NCI-H2171 treated with DMSO at 0.1 percent for 48 hours (cell line): ENCODE data around the gene POU2F2.
A peak's percentile ranks its signal among the peaks of the same experiment; 100 is the strongest.

ENCODE experiments used
- DNase-seq: peaks from one replicate; lab custom pipeline; 2025; lab: John Stamatoyannopoulos, UW

Gene POU2F2

DNA sequence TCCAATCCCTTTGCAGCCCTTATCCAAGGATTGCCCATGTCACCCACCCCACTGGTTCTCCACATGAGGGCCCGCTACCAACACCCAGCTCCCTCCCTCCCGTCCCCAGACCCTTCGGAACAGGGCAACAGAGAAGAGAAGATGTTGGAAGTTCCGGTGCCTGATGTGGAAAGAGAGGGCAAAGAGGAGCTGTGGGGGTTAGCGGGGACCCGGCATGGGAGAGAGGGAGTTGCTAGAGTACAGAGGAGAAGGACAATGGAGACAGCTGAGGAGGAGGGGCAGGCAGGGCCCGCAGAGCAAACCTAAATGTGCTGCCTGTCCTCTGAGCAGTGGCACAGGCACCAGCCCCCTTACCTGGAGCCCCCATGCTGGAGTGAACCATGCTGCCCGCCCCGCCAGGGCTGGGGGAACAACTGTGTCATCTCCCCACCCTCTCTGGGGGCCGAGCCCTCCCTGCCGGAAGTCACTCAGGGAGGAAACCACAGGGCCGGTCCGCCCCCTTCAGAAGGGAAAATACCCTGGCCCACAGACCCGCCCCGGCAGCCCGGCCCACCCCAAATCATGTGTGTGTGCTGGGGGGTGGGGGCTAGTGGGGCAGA lies at the start of gene POU2F2:
Gene POU2F2, minus strand, starts transcription at position 417 of the 599 bp plus-strand sequence. Its CDS starts 35 bp downstream, at position 382.
- no peak for DNase-seq

- no peak for DNase-seq
Measured at GRCh38 chr19:42178791-42179674, 46.8 kb upstream of the POU2F2 start.

- DNase-seq = no peak
Measured at GRCh38 chr19:42177686-42178019, 45.4 kb upstream of the POU2F2 start.

DNA sequence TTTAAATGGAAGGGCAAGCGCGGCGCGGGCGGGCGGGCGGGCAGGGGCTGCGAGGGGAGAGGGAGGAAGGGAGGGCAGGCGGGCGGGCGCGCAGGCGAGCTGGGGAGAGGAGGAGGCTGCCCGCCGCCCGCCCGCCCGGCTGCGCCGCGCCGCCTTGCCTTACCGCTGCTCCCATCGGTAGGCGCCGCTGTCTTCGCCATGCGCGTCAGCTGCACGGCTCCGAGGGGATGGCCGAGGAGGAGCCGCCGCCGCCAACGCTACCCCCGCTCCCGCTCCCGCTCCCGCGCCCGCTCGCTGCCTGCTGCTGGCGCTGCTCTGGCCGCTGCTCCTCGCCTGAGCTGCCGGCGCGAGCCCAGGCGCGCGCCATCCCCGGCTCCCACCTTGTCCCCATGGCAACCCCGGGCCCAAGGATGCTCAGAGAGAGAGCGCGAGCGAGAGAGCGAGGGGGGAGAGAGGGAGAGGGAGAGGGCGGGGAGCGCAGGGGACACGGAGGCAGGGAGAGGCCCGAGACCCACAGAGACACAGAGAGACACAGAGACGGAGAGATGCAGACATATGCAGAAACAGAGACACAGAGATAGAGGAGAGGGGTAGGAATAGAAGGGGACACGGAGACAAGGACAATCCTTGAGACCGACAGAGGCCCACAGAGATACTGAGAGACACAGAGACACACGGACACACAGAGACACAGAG lies 44.9 kb upstream of the POU2F2 start:
- peak; percentile 91 for DNase-seq

DNA sequence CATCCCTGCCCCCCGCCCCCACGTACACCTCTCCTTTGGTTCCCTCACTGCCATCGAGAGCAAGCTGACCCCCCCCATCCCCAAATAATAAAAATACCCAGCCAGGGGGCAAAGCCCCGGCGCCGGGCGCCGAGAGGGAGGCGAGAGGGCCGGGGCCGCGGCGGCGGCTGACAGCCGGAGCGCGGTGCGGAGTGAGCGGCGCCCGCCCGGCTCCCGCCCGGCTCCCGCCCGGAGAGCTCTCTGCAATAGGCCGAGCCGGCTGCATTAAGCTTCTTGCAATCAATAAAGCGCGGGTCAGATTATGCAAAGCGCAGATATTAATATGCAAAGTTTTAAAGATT lies 44.4 kb upstream of the POU2F2 start:
- DNase-seq = no peak

DNA sequence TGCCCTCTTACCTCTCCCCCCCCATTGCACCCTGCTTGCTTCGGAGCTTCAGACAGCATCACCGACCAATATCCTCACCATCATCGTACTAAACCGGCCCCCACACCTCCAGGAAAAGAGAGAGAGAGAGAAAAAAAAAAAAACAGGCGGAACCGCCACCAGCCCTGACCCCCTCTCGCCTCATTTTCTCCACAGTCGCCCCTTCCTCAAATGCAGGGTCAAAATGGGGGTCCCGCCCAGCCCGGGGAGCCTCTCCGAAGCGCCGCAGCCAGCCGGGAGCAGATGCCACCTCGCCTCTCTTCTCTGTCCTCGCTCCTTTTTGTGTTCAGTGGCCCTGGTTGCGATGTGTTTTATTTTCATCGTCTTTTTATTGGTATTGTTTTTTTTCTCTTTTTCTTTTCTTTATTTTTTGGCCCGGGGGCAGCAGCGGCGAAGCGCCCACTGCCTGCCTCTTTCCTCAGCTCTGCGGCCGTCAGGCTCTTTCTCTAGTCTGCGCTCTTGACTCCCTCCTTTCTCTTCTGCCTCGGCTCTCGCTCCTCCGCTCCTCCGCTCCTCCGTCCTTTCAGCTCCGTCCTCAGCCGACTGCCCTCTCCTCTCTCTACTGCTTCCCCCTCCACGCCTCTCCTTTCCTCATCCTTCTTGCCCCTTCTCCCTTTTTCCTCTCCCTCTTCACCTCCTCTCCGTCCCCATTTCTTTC lies 43.9 kb upstream of the POU2F2 start:
- peak; percentile 57 for DNase-seq

GRCh38 chr19:42174958-42175734 lies 42.9 kb upstream of the POU2F2 start:
- no peak for DNase-seq

- DNase-seq = no peak
Measured at GRCh38 chr19:42174188-42174587, 41.9 kb upstream of the POU2F2 start.

GRCh38 chr19:42173695-42174094 lies 41.4 kb upstream of the POU2F2 start:
- DNase-seq = no peak

DNA sequence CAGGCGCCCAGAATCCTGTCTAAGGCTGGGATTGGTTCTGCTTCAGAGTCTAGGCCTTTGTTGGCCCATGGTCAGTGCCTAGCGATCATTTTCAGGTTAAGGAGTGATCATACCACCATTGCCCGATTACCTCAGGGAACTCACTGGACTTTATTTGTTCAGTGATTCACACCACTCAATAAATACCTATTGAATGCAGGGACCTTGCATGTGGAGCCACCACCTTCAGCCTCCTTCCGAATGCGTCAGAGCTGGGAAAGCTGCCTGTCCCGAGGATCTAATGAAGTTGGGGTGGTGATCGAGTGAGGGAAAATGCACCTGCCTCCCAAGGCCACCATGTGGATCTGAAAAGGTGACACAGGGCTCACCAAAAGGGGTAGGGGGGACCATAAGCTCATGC lies 40.0 kb upstream of the POU2F2 start:
- no peak for DNase-seq

GRCh38 chr19:42170715-42171114 lies 38.5 kb upstream of the POU2F2 start:
- DNase-seq = no peak

- DNase-seq = no peak
Measured at GRCh38 chr19:42169486-42170413, 37.5 kb upstream of the POU2F2 start.

GRCh38 chr19:42168206-42168605 lies 36.0 kb upstream of the POU2F2 start:
- no peak for DNase-seq

DNA sequence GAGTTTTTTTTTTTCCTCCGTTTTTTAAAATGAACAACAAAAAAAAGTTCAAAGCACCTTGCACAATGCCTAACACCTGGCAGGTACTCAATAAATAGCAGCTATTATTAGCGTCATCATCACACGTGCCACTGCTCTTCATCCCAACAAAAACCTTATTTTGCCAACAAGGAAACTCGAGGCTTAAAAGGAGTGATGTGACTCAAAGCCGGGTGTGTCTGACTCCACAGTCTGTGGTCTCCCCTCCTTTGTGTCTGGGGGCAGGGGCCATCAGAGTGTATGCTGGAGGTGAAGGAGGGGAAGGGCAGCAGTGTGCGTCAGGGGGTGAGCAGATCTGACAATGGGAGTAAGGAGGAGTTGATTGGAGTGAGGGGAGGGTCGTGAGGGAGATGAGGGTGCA lies 34.1 kb upstream of the POU2F2 start:
- peak; percentile 10 for DNase-seq

DNA sequence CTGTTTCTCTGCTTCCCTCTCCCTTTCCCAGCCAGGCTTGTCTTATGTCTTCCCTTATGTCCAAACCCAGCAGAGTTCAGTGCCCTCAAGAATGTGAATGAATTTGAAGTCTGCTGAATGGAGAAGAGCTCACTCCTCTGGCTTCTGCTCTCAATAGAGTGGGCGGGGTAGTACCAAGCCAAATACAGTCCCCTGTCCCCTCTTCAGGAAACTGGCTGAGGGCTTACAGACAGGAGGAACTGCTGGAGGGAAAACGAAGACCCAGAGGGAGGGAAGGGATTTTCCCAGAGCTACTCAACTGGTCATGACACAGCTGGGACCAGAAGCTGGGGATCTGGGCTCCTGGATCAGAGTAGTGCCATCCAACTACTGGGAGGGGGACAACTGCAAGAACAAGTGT lies 32.9 kb upstream of the POU2F2 start:
- DNase-seq = no peak

- DNase-seq = no peak
Measured at GRCh38 chr19:42161616-42162263, 29.5 kb upstream of the POU2F2 start.

GRCh38 chr19:42159942-42160341 lies 27.7 kb upstream of the POU2F2 start:
- no peak for DNase-seq

GRCh38 chr19:42158926-42159325 lies 26.7 kb upstream of the POU2F2 start:
- DNase-seq = no peak

DNA sequence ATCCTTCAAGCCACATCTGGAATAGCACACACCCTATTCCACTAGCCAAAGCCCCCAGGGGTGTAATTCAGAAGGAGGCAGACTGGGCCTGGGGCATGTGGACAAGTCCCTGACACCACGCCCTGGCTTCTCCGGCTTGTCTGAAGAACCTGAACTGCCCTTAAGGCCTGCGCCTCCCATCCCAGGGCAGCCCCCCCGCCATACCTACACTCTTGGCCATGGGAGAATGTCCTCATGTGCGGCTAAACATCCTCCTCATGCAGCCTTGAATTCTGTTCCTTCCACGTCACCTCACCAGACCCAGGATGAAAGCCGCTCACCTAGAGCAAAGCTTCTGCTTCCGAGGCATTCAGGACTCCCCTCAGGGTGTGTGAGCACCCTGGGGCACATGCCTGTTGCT lies 24.3 kb upstream of the POU2F2 start:
- no peak for DNase-seq

DNA sequence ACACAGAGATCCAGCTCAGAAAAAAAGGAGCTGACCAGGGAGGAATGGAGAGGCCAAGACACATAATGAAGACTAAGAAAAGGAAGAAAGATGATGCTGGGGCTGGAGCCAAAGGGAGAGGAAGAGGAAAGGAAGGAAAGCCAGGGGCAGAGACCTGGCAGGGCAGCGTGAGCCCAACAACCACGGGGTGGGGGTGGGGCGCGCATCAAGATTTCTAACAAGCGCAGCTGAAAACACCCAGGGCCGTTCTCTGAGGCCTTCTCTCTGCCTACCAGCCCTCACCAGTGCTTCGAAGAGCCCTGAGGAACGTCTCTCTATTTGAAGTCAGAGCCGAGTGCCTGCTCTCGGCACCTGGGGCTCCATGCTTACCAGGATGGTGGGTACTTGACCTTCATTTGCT lies 23.6 kb upstream of the POU2F2 start:
- DNase-seq = no peak
